ENCODE results near the gene CCDC157. TPM values are rescaled to one million over a fixed set of nuclear protein-coding genes. Genes with fewer than 3 reads are reported as not detected.

CCDC157 gene
- total RNA-seq (2022; extraction: Qiagen RNA extraction; ENCODE audit: low read depth): 2.9 to 3.2 TPM (median 2.9 TPM) in 5 replicates

DNA sequence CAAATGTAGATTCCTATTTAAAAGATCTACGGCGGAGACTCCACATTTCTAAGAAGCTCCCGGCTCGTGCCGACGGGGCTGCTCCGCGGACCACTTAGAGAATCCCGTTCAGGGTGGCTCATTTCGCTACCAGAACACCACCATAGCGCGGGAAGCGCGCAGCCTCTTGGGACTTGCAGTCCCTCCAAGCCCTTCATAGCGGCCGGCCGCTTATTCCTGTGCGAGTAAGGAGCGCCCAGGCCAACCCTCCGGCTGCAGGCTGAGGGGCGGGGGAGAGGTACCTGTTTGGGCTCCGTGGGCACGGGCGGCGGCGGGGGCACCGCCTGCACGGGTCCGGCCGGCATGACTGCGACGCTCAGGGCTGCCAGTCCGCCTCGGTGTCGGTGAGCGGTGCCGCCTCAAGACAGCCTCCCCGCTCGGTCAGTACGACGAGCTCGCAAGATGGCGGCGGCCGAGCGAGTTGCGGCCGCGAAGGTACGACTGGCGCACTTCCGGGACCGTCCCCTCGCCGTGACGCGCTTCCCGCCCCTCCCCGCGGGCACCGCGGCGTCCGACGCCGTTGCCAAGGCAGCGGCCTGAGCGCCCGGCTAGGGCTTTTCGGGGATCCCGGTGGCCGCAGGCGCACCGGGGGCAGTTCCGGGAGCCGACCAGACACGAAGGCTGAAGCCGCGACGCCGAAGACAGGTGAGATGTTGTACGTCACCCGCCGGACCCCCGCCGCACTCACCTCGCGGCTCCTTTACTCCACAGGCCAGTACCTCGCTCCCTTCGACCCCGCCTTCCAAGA, at the start of gene CCDC157, which contains the start of gene SF3A1:
Gene CCDC157 (plus strand): TSS at position 559 of the 787 bp plus-strand sequence. CDS start 8,994 bp downstream, outside the sequence.
Gene SF3A1 (minus strand): TSS at position 446 of the 787 bp plus-strand sequence. CDS start 102 bp downstream, at position 344.

DNA sequence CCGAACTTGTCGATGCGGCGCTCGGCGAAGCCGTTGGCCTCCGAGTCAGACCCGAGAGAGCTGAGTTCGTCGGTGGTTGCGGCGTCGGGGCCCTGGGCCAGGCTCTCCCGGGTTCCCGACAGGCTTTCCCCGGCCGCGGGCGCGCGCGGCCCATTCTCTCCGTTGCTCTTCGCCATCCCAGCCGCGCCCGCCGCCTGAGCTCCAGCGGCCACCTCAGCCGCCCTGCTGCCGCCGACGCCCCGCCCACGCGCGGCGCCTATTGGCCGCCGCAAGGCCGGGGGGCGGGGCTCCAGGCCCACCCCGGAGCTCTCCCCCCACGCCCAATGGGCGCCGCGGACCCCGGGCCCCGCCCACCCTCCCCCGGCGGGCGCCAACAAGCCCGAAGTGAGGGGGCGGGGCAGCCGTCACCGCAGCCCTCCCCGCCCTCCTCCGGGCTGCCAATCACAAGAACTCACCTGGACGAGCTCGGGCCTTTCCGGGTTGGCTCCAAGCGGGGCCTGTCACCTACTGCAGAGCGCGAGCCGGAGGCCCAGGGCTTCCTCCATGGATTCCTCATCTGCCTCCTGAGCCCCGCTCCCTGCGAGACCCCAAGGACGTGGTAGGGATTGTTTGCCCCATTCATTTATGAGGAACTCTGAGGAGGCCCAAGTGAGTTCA, 30.0 kb upstream of the CCDC157 start, which contains the start of gene TBC1D10A:
Gene TBC1D10A (minus strand): TSS at position 236 of the 657 bp plus-strand sequence. CDS start 60 bp downstream, at position 176.

DNA sequence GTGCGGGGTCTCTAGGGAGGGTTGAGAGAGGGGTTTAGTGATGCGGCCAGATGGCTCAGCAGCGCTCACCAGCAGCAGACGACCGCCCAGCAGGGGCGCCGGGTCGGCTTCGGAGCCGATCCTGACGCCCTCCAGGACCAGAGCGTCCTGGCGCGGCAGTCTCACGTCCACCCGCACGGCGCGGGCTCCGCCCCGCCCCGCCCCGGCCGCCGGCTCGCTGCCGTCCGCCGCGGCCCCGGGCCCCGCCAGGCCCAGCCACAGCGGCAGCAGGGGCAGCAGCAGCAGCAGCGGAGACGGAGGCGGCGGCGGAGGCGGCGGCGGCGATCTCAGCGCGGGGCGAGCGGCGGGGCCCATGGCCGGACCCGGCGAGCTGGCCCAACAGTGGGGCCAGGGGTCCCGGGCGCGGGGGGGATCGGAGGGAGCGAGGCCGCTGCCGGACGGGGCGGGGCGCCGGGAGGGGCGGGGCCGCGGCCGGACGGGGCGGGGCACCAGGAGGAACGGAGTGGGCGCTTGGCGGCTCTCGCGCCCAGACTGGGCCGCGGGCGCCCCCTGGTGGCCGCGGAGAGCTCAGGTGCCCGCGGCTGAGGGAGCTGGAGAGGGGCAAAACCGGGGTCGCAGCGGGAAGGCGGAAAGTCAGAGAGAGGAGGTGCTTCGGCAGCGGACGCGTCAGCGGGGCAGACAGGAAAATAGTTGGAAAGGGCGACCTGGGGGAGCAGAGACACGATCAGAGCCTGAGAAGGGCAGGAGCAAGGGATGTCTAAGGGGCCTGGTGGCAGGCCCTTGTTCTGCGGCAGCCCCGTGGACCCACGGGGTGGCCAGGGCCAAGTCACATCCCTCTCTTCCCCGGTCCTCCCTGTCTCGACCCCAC, 30.4 kb downstream of the CCDC157 start, which contains the start of gene RNF215:
Gene RNF215 (minus strand): TSS at position 452 of the 868 bp plus-strand sequence. CDS start 98 bp downstream, at position 354.

DNA sequence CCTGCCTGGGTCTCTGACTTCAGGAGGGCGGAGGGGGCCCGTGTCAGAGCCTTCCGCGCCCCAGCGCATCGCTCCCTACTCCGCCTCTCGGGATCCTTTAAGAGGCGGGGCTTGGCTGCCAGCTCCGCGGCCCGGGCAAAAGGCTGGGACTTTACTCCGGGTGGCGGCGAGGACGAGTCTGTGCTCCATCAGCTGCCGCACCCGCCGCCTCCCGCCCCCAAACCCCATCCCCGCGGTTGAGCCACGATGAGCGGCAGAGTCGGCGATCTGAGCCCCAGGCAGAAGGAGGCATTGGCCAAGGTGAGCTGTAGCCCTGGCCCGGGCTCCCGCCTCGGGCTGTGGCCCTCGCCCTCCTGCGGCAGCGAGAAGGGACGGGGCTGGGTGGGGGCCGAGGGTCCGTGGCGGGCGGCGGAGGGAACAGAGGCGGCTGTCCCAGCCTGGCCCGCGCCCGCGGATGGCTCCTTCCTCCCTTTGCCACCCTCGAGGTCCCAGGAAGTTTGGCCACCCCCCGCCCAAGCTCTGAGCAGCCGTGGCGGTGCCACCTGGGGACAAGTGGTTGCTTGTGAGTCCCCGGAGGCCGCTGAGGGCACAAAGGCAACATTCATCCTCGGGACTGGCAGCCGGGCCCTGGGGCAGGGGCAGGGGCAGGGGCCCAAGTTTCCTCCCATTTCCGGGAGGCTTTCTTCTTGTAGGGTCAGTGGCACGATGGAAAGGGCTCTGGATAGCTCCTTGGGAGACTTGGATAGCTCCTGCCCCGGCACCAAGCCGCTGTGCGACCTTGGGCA, 40.3 kb downstream of the CCDC157 start, which contains the start of gene SEC14L2:
Gene SEC14L2 (plus strand): TSS at position 148 of the 785 bp plus-strand sequence. CDS start 99 bp downstream, at position 247.

DNA sequence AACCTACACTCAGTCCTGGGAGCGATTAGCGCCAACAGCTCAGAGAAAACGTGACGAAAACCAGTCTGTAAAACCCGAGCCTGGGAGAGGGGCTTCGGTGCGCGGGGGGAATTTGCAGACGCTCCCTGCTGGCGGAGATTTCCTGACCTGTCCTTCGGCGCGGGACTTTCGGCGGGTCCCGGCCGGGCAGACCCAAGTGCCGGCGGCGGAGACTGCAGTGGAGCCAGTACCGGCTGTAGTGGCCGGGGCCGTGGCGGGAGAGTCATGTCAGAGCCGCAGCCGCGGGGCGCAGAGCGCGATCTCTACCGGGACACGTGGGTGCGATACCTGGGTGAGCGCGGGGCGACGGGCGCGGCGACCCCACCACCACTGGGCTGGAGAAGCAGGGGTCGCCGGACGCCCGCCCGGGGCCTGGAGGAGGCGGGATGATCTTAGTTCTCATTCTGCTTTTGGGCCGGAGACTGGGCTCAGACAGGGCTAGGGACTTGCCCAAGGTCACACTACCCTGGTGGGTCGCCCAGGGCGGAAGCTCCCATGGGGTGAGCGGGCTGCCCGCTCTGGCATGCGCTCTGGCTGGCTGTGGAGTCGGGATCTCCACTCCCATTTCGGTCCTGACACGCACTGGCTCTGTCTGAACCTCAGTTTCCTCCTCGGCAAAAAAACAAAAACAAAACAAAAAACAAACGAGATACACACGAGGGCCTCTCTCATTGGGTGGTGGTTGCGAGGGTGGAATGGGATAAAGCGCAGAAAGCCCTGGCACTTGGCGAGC, 69.0 kb downstream of the CCDC157 start, which contains the start of gene MTFP1:
Gene MTFP1 (plus strand): TSS at position 153 of the 772 bp plus-strand sequence. CDS start 112 bp downstream, at position 265.

Other genes starting within 250 kb of the CCDC157 start
- gene LIF, start 110.2 kb upstream of the CCDC157 start, total RNA-seq (2022; extraction: Qiagen RNA extraction; ENCODE audit: low read depth): 31.4 to 46.6 TPM (median 42.4 TPM) in 5 replicates
- gene OSM, start 90.2 kb upstream of the CCDC157 start, total RNA-seq (2022; extraction: Qiagen RNA extraction; ENCODE audit: low read depth): 0.08 TPM in 1 of 5 replicates, not detected in the others
- gene CASTOR1, start 67.5 kb upstream of the CCDC157 start, total RNA-seq (2022; extraction: Qiagen RNA extraction; ENCODE audit: low read depth): 4.1 to 8.6 TPM (median 7.3 TPM) in 5 replicates
- gene TBC1D10A, start 30.1 kb upstream of the CCDC157 start, total RNA-seq (2022; extraction: Qiagen RNA extraction; ENCODE audit: low read depth): 9.7 to 12.7 TPM (median 12.2 TPM) in 5 replicates
- gene SF3A1, start 113 bp upstream of the CCDC157 start, total RNA-seq (2022; extraction: Qiagen RNA extraction; ENCODE audit: low read depth): 45.2 to 72.3 TPM (median 62.8 TPM) in 5 replicates
- 14.3 to 19.7 TPM (median 18.2 TPM) in 5 replicates for gene RNF215, start 30.4 kb downstream of the CCDC157 start, total RNA-seq (2022; extraction: Qiagen RNA extraction; ENCODE audit: low read depth)
- gene SEC14L2, start 40.0 kb downstream of the CCDC157 start, total RNA-seq (2022; extraction: Qiagen RNA extraction; ENCODE audit: low read depth): 23.3 to 34.1 TPM (median 27.1 TPM) in 5 replicates
- 64.2 to 71.0 TPM (median 67.7 TPM) in 5 replicates for gene MTFP1, start 68.8 kb downstream of the CCDC157 start, total RNA-seq (2022; extraction: Qiagen RNA extraction; ENCODE audit: low read depth)
- gene SEC14L3, start 115.0 kb downstream of the CCDC157 start, total RNA-seq (2022; extraction: Qiagen RNA extraction; ENCODE audit: low read depth): not detected in 5 replicates
- gene SEC14L4, start 148.7 kb downstream of the CCDC157 start, total RNA-seq (2022; extraction: Qiagen RNA extraction; ENCODE audit: low read depth): 4.8 to 6.2 TPM (median 5.5 TPM) in 5 replicates
- gene SEC14L6, start 189.7 kb downstream of the CCDC157 start, total RNA-seq (2022; extraction: Qiagen RNA extraction; ENCODE audit: low read depth): not detected in 5 replicates
- gene GAL3ST1, start 217.7 kb downstream of the CCDC157 start, total RNA-seq (2022; extraction: Qiagen RNA extraction; ENCODE audit: low read depth): 6.6 to 9.7 TPM (median 8.0 TPM) in 5 replicates
- 107 to 133 TPM (median 113 TPM) in 5 replicates for gene PES1, start 234.9 kb downstream of the CCDC157 start, total RNA-seq (2022; extraction: Qiagen RNA extraction; ENCODE audit: low read depth)